ENCODE results near the gene CHST12. TPM values are rescaled to one million over a fixed set of nuclear protein-coding genes. Genes with fewer than 3 reads are reported as not detected.

CHST12 gene
- total RNA-seq, 2 donors from 2014 or later: 4.7 to 11.2 TPM

GRCh38 chr7:2494191-2495130 lies 91.0 kb downstream of the CHST12 start:
- H3K4me3 ChIP-seq: no peak overlapping the region
- H3K27me3 ChIP-seq: peaks cover 0 to 10% of the 10 kb centered on the region in 2 donors
- ATAC-seq: no peak
- 57 to 72% methylated on average over 14 to 32 of the region's 32 CpGs for WGBS, 2 donors
- H3K4me1 ChIP-seq: no peaks in the 10 kb centered on the region
- intact Hi-C loops (cut with DNase I): no loop called here
- no peaks in the 10 kb centered on the region for H3K36me3 ChIP-seq (replicated peaks in 1 of 2; ENCODE audit: insufficient read depth in 1 of 2, low read depth in 2 of 2)
- no peak for DNase-seq
- TF ChIP-seq CTCF (IDR thresholded peaks at IDR 0.05) (no peak), POLR2A (IDR thresholded peaks at IDR 0.05) (no peak)
- H3K27ac ChIP-seq: no peak overlapping the region
- H3K9me3 ChIP-seq: no peaks in the 10 kb centered on the region

- Histone ChIP-seq H3K4me1 (no peaks in the 10 kb centered on the region), H3K9me3 (no peaks in the 10 kb centered on the region), H3K36me3 (replicated peaks in 1 of 2; ENCODE audit: insufficient read depth in 1 of 2, low read depth in 2 of 2) (no peaks in the 10 kb centered on the region), H3K4me3 (no peak overlapping the region), H3K27me3 (peaks cover 0 to 10% of the 10 kb centered on the region in 2 donors), H3K27ac (no peak overlapping the region)
- intact Hi-C loops (cut with DNase I): no loop called here
- 66 to 72% methylated on average over 19 to 24 of the region's 25 CpGs for WGBS, 2 donors
- TF ChIP-seq CTCF (IDR thresholded peaks at IDR 0.05) (no peak), POLR2A (IDR thresholded peaks at IDR 0.05) (no peak)
- DNase-seq: no peak
- ATAC-seq: no peak
Observed at GRCh38 chr7:2495418-2496299, 92.2 kb downstream of the CHST12 start.

GRCh38 chr7:2496375-2496774 lies 93.0 kb downstream of the CHST12 start:
- Histone ChIP-seq H3K27ac (no peak overlapping the region), H3K4me1 (no peaks in the 10 kb centered on the region), H3K9me3 (no peaks in the 10 kb centered on the region), H3K4me3 (no peak overlapping the region), H3K36me3 (replicated peaks in 1 of 2; ENCODE audit: insufficient read depth in 1 of 2, low read depth in 2 of 2) (no peaks in the 10 kb centered on the region), H3K27me3 (peaks cover 0 to 10% of the 10 kb centered on the region in 2 donors)
- no peak for DNase-seq
- TF ChIP-seq CTCF (IDR thresholded peaks at IDR 0.05) (no peak), POLR2A (IDR thresholded peaks at IDR 0.05) (no peak)
- intact Hi-C loops (cut with DNase I): no loop called here
- 86 to 90% methylated on average over 7 to 9 of the region's 9 CpGs for WGBS, 2 donors
- no peak for ATAC-seq

- TF ChIP-seq CTCF (IDR thresholded peaks at IDR 0.05) (no peak), POLR2A (IDR thresholded peaks at IDR 0.05) (no peak)
- intact Hi-C loops (cut with DNase I): no loop called here
- Histone ChIP-seq H3K36me3 (replicated peaks in 1 of 2; ENCODE audit: insufficient read depth in 1 of 2, low read depth in 2 of 2) (no peaks in the 10 kb centered on the region), H3K27ac (no peak overlapping the region), H3K4me3 (no peak overlapping the region), H3K9me3 (no peaks in the 10 kb centered on the region), H3K27me3 (peaks cover 0 to 13% of the 10 kb centered on the region in 2 donors), H3K4me1 (no peaks in the 10 kb centered on the region)
- WGBS, 2 donors: 89% methylated on average over 3 of the region's 3 CpGs; no CpG with 5 or more reads in 1 of the 2 donors
- ATAC-seq (no peak), DNase-seq (no peak)
Observed at GRCh38 chr7:2497065-2497464, 93.7 kb downstream of the CHST12 start.
